ENCODE measurements around the gene REL.
"Not testable (repeated sequence)": the region's sequence is repeated elsewhere in the genome, so short reads cannot be mapped to it uniquely, and the experiment has no call there.

DNA sequence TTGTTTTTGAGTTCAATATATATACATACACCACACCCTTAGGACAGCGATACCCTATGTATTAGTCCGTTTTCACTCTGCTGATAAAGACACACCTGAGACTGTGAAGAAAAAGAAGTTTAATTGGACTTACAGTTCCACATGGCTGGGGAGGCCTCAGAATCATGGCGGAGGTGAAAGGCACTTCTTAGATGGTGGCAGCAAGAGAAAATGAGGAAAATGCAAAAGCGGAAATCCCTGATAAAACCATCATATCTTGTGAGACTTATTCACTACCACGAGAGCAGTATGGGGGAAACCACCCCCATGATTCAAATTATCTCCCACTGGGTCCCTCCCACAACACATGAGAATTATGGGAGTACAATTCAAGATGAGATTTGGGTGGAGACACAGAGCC lies 24.5 kb downstream of the REL start:
- not testable (repeated sequence) for TF ChIP-seq POLR2AphosphoS5 (IDR thresholded peaks at IDR 0.05)
- TF ChIP-seq, protein P1, sequence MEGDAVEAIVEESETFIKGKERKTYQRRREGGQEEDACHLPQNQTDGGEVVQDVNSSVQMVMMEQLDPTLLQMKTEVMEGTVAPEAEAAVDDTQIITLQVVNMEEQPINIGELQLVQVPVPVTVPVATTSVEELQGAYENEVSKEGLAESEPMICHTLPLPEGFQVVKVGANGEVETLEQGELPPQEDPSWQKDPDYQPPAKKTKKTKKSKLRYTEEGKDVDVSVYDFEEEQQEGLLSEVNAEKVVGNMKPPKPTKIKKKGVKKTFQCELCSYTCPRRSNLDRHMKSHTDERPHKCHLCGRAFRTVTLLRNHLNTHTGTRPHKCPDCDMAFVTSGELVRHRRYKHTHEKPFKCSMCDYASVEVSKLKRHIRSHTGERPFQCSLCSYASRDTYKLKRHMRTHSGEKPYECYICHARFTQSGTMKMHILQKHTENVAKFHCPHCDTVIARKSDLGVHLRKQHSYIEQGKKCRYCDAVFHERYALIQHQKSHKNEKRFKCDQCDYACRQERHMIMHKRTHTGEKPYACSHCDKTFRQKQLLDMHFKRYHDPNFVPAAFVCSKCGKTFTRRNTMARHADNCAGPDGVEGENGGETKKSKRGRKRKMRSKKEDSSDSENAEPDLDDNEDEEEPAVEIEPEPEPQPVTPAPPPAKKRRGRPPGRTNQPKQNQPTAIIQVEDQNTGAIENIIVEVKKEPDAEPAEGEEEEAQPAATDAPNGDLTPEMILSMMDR (IDR thresholded peaks at IDR 0.05), result not testable (repeated sequence)

Measured in prostate gland (tissue), 2 donors.